Neutrophil (primary cell): ENCODE data around the gene RNF19B.

ENCODE experiments used
- H3K27ac ChIP-seq: fragments of 200-600 bp; sonication (generic); 2 replicates; pipeline ENCODE4 v1.5.1; 2016; ENCODE audit warnings: mild to moderate bottlenecking, moderate library complexity
- H3K27me3 ChIP-seq: fragments of 200-600 bp; sonication (generic); 2 replicates; pipeline ENCODE4 v1.6.0; 2016; ENCODE audit warnings: mild to moderate bottlenecking
- H3K36me3 ChIP-seq: fragments of 200-600 bp; sonication (generic); 2 replicates; pipeline ENCODE4 v1.5.1; 2017
- H3K4me1 ChIP-seq, 2 experiments: fragments of 200-600 bp in 1 of 2; sonication (generic) in 1 of 2; 1 replicate in 1 of 2; 2 replicates in 1 of 2; pipeline versions ENCODE4 v1.5.1 to v1.6.1; 2013 to 2016; ENCODE audit warnings: low read depth in 1 of 2, low read length in 1 of 2, mild to moderate bottlenecking in 1 of 2, moderate library complexity in 1 of 2; ENCODE audit not compliant: control insufficient read depth in 1 of 2, insufficient read depth in 1 of 2
- H3K4me3 ChIP-seq, 2 experiments: fragments of 200-600 bp in 1 of 2; sonication (generic) in 1 of 2; 1 replicate in 1 of 2; 2 replicates in 1 of 2; pipeline ENCODE4 v1.5.1; 2013 to 2016; ENCODE audit warnings: low read depth in 1 of 2, low read length in 1 of 2, mild to moderate bottlenecking in 1 of 2, moderate library complexity in 1 of 2
- H3K9me3 ChIP-seq: fragments of 200-600 bp; sonication (generic); 2 replicates; pipeline ENCODE4 v1.5.1; 2016
- CTCF ChIP-seq: fragments of 200-600 bp; sonication (generic); IDR thresholded peaks from 2 replicates; pipeline ENCODE4 v1.5.1; 2016; ENCODE audit warnings: antibody characterized with exemption

Gene RNF19B

GRCh38 chr1:32969566-32969965 is 5.0 kb upstream of the RNF19B start:
- peak overlapping the region; percentile 18 for H3K27ac ChIP-seq
- H3K4me1 ChIP-seq: peaks cover 21 to 30% of the 10 kb centered on the region in 2 experiments
- no peaks in the 10 kb centered on the region for H3K36me3 ChIP-seq
- no peak for TF ChIP-seq CTCF
- no peaks in the 10 kb centered on the region for H3K9me3 ChIP-seq
- no peak overlapping the region for H3K4me3 ChIP-seq
- H3K27me3 ChIP-seq: peaks cover 32% of the 10 kb centered on the region

GRCh38 chr1:32967888-32968568 is 3.4 kb upstream of the RNF19B start:
- peaks cover 22 to 31% of the 10 kb centered on the region in 2 experiments for H3K4me1 ChIP-seq
- no peak for TF ChIP-seq CTCF
- no peak overlapping the region for H3K4me3 ChIP-seq
- H3K9me3 ChIP-seq: no peaks in the 10 kb centered on the region
- no peak overlapping the region for H3K27ac ChIP-seq
- peaks cover 25% of the 10 kb centered on the region for H3K27me3 ChIP-seq
- no peaks in the 10 kb centered on the region for H3K36me3 ChIP-seq

DNA sequence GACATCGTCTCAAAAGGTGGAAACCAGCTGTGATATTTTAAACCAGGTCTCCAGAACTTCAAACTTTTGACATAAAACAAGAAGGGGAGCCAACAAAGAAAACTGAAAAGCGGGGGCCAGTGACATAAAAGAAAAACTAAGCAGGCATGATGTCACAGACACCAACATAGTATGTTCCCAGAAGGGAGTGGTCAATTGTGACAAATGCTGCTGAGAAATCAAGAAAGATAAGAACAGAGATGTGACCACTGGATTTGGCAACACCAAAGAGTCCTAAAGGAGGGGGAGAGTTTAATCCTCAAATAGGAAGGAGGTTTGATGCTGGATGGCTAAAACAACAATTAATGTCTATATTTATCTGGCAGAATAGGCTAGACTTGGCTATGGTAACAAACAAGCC is 2.3 kb upstream of the RNF19B start:
- no peak overlapping the region for H3K27ac ChIP-seq
- H3K9me3 ChIP-seq: no peaks in the 10 kb centered on the region
- no peak overlapping the region for H3K4me3 ChIP-seq
- no peak for TF ChIP-seq CTCF
- H3K27me3 ChIP-seq: peaks cover 14% of the 10 kb centered on the region
- peaks cover 27 to 34% of the 10 kb centered on the region in 2 experiments for H3K4me1 ChIP-seq
- H3K36me3 ChIP-seq: no peaks in the 10 kb centered on the region

- no peak for TF ChIP-seq CTCF
- Histone ChIP-seq H3K27me3 (no peaks in the 10 kb centered on the region), H3K36me3 (no peaks in the 10 kb centered on the region), H3K9me3 (no peaks in the 10 kb centered on the region), H3K27ac (peak overlapping the region; percentile 98), H3K4me1 (peaks cover 40 to 47% of the 10 kb centered on the region in 2 experiments), H3K4me3 (peak overlapping the region; percentile 69 to 99)
These were observed 690 bp upstream of the RNF19B start for GRCh38 chr1:32965251-32965747.

GRCh38 chr1:32963746-32964460 is 706 bp downstream of the RNF19B start:
- H3K27ac ChIP-seq: peak overlapping the region; percentile 98
- H3K27me3 ChIP-seq: no peaks in the 10 kb centered on the region
- TF ChIP-seq CTCF: peak; percentile 49
- peaks cover 5% of the 10 kb centered on the region for H3K36me3 ChIP-seq
- peak overlapping the region; percentile 90 to 99 for H3K4me3 ChIP-seq
- no peaks in the 10 kb centered on the region for H3K9me3 ChIP-seq
- peaks cover 37 to 49% of the 10 kb centered on the region in 2 experiments for H3K4me1 ChIP-seq
